MV-4-11 (cell line): ENCODE measurements around the gene CYP27B1.
"Not testable (repeated sequence)": the region's sequence is repeated elsewhere in the genome, so short reads cannot be mapped to it uniquely, and the experiment has no call there.

ENCODE experiments used
- DNase-seq: peaks from one replicate; lab custom pipeline; 2025; lab: John Stamatoyannopoulos, UW

The CYP27B1 gene

DNA sequence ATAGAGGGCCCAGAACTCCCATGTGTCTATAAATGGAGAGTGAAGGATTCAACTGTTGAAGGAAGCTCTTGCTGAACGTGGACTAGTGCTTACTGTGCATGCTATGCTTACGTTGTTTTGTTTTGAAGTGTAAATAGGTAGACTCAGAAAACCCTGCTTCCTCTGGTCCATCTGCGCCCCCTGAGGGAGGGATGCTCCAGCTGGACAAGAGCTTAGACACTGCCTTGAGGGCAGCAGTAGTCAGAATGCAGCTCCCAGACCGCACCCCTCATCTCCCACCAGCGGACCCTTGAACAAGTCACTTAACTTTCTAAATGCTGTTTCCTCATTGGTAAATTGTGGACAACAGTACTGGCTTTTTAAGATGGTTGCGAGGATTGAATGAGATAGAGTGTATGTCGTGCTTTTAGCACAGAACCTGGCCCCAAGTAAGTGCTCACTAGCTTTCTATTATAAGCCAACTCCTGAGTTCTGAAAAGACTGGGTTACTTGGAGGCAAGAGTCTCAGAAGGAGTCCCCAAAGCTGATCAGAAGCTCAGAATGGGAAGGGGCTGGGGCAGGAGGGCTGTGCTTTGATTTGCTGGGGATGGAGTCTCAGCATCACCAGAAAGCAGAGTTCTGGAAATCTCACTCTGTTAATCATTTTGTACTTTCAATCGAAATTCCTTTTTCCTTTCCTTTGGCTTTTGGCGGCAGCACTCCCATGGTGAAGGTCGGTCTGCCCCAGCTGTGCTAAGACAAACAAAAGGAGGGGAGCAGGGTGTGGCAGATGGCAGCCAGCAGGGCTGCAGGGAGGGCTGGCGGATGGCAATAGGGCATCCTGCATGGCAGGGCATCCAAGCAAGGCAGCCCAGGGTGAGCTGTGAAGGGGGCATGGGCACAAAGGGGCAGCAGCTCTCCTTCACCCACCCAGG, 43.9 kb downstream of the CYP27B1 start:
- no peak for DNase-seq

DNA sequence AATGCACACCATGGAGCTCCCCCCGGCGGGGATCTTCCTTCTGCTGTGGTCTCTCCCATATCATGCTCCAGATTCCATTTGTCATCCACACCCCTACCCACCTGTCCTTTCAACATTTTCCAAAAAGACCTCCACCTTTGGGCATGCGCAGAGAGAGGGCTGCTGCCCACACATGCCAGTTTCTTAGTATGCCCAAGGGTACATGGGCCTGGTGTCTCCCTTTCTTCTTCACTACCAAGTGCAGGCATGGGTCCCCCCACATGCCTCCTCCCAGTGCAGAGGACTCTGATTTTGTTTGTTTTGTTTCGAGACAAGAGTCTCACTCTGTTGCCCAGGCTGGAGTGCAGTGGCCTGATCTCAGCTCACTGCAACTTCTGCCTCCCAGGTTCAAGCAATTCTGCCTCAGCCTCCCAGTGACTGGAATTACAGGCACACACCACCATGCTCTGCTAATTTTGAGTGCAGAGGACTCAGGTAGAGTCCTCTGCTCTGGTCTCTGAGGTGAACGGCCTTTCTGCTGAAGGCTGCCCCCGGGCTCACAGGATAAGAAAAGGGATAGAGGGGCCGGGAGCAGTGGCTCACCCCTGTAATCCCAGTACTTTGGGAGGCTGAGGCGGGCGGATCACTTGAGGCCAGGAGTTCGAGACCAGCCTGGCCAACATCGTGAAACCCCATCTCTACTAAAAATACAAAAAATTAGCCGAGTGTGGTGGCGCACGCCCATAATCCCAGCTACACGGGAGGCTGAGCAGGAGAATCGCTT, 44.9 kb downstream of the CYP27B1 start:
- DNase-seq, result not testable (repeated sequence)

DNA sequence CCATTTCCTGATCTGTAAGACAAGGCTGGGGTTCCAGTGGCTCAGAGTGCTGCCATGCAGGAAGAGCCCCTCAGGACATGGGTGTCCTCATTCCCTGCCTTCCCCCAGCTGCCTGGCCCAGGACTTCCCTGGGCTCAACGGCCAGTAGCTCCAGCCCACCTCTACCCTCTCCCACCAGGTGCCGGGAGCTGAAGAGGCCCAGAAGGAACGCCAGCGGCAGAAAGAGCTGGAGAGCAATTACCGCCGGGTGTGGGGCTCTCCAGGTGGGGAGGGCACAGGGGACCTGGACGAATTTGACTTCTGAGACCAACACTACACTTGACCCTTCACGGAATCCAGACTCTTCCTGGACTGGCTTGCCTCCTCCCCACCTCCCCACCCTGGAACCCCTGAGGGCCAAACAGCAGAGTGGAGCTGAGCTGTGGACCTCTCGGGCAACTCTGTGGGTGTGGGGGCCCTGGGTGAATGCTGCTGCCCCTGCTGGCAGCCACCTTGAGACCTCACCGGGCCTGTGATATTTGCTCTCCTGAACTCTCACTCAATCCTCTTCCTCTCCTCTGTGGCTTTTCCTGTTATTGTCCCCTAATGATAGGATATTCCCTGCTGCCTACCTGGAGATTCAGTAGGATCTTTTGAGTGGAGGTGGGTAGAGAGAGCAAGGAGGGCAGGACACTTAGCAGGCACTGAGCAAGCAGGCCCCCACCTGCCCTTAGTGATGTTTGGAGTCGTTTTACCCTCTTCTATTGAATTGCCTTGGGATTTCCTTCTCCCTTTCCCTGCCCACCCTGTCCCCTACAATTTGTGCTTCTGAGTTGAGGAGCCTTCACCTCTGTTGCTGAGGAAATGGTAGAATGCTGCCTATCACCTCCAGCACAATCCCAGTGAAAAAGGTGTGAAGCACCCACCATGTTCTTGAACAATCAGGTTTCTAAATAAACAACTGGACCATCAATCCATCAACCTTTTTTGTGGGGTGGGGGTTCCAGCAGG, 46.0 kb downstream of the CYP27B1 start:
- no peak for DNase-seq

DNA sequence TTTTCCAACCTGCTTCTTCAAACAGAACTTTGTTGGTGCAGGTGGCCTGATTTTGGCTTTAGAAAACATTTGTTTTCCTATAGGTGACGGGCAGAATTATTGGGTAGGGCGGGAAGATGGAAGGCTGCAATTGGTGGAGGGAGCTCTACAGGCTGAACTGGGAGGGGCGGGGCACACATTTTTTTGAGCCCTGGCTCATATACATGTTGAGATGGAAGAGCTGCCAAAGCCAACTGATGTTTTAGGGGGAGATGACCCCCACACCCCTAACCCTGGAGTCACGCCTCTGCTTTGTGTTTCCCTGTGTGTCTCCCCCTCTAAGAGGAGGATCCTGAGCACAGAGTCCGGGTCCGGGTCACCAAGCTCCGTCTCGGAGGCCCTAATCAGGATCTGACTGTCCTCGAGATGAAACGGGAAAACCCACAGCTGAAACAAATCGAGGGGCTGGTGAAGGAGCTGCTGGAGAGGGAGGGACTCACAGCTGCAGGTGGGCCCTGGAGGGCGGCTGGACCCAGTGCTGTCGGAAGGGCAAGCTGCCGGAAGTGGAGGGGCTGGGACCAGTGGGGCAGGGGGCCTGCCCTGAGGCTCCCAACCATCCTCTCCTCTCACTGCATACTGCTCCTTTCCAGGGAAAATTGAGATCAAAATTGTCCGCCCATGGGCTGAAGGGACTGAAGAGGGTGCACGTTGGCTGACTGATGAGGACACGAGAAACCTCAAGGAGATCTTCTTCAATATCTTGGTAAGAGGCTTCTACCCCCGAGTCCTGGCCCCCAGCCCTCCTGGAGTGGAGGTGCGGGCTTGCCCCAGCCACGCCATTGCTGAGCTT, 46.9 kb downstream of the CYP27B1 start:
- DNase-seq, result no peak

DNA sequence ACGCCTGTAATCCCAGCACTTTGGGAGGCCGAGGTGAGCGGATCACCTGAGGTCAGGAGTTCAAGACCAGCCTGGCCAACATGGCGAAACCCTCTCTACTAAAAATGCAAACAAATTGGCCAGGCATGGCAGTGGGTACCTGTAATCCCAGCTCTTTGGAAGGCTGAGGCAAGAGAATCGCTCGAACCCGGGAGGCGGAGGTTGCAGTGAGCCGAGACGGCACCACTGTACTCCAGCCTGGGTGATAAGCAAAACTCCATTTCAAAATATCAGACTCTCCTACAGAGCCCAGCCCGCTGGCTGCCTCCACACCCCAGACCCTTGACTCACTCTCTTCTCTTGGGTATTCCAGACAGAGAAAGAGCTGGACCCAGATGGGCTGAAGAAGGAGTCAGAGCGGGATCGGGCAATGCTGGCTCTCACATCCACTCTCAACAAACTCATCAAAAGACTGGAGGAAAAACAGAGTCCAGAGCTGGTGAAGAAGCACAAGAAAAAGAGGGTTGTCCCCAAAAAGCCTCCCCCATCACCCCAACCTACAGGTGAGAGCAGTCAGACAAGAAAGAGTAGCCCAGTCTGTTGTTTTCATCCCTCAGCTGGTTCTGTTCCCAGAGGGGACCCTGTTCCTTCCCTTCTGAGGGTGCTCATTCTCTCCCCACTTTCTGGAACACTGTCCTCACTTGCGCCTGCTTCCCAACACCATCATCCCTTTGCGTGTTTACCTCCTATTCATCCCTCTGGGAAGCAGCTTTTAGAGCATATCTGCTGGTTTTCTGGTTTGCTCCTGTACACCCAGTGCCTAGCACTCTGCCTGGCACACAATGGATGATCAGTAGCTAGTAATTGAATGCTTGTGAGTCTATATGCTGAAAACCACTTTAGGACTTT, 48.0 kb downstream of the CYP27B1 start:
- DNase-seq, result no peak

DNA sequence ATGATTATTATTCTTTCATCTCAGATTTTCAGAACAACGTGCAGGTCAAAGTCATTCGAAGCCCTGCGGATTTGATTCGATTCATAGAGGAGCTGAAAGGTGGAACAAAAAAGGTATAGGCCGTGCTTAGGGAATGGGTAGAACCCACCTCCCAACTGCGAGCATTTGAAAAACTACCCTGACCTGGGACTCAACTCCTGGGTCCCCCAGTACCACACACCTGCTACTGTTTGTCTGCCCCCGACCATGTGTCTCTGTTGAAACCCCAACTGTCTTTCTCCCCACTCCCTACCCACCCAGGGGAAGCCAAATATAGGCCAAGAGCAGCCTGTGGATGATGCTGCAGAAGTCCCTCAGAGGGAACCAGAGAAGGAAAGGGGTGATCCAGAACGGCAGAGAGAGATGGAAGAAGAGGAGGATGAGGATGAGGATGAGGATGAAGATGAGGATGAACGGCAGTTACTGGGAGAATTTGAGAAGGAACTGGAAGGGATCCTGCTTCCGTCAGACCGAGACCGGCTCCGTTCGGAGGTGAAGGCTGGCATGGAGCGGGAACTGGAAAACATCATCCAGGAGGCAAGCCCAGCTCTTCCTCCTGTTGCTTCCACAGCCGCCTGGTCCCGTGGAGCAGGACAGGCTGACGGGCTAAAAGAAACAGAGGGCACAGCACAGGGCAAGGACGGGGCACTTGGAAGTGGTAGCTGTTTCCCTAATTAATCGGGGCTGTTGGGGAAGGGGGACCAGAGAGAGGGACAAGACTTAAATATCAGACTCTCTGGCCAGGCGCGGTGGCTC, 48.8 kb downstream of the CYP27B1 start:
- DNase-seq, result no peak

DNA sequence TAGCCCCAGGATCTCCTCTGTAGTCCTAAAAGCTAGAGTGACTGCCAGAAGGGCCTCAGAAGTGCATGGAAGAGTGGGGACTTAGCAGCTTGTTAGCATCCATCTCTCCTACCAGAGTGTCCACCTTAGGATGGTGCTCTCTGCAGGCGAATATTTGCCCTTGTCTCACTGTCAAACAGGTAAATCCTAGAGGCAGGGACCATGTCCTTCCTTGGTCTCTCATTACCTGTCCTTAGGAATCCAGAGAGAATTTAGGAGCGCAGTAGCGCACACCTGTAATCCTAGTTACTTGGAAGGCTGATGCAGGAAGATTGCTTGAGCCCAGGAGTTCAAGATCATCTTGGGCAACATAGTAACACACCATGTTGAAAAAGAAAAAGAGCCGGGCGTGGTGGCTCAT, 49.7 kb downstream of the CYP27B1 start:
- no peak for DNase-seq

DNA sequence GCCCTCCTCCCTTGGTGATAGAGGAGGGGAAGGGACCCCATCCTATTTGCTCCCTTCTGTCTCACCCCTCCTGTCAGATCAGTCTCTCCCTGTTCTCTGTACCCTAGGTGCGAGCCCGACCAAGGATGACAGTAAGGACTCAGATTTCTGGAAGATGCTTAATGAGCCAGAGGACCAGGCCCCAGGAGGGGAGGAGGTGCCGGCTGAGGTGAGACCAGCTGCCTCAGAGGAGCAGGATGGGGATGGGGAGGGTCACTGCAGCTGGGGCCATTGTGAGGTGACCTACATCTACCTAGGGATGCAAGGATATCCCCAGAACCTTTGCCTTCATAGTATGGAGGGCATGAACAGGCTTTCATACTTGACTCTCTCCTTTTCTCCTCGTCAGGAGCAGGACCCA, 50.6 kb downstream of the CYP27B1 start:
- no peak for DNase-seq

DNA sequence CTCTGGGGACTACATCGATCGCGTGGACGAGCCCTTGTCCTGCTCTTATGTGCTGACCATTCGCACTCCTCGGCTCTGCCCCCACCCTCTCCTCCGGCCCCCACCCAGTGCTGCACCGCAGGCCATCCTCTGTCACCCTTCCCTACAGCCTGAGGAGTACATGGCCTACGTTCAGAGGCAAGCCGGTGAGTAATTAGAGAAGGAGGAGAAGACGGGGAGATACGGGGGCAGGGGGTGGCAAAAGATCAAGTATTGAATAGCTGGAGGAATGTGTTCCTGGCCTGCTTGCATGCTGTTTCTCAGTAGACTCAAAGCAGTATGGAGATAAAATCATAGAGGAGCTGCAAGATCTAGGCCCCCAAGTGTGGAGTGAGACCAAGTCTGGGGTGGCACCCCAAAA, 51.1 kb downstream of the CYP27B1 start:
- DNase-seq, result no peak

DNA sequence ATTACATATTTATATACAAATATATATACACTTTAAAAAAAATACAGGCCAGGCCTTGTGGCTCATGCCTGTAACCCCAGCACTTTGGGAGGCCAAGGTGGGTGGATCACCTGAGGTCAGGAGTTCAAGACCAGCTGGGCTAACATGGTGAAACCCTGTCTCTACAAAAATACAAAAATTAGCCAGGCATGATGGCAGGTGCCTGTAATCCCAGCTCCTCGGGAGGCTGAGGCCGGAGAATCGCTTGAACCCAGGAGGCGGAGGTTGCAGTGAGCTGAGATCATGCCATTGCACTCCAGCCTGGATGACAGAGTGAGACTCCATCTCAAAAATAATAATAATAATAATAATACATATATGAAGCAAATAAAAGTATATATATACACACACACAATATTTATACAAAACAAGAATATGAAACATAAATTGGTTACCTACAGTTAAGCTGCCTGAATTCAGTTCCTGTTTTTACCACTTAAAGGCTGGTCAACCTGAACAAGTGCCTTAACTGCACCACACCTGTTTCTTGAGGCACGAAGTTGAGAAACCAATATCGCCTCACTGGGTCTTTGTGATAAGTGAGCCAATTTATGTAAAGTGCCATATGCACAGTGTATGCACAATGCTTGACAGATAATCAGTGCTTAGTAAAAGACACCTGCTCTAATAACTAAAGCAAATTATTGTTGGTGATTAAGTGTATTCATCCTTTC, 51.7 kb downstream of the CYP27B1 start:
- DNase-seq, result not testable (repeated sequence)

DNA sequence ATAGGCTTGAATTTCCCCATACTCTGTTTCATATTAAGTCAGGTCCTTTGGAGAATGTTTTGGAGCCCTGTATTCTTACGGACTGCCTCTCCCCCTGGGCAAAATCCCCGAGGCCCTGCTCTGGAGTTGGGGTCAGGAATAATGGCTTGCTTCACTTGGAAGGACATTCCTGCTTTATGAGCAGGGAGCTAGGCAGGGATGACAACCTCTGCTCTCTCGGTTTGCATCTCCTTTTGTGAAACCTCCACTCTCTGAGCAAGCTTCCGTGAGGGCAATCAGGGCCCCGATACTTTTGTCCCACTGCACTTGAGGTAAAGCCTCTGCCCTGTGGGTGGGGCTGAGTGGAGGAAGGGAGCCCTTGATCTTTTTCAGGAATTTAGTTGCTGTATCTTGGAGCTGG, 53.7 kb downstream of the CYP27B1 start:
- no peak for DNase-seq

DNA sequence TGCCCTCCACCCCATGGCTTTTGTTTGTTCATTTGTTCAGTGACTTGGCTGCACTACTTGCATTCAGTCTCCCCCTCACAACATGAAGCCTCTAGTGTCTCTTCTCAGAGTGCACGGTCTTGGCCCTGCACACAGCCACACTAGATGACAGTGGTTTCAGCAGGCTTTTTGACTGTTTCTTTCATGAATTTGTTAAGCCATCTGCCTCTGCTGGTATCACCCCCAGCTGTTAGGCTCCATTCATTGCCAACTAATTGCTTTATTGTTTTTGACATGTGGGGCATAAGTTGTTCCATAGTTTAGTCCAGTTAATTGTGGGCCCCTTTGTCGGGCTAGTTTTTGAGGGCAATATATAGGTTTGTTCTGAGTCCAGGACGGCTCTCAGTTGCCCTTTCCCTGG, 54.2 kb downstream of the CYP27B1 start:
- DNase-seq, result no peak
